MM.1S (cell line): ENCODE data around the gene ANKS1B.

Source experiments
- DNase-seq: peaks from one replicate; pipeline ENCODE4 v3.0.0-alpha.2; 2015
- H2AFZ ChIP-seq: fragments of 300-600 bp; sonication (generic); 2 replicates; pipeline ENCODE4 v1.6.0; 2016; ENCODE audit warnings: antibody characterized with exemption, low read length
- H3F3A ChIP-seq: fragments of 300-600 bp; sonication (generic); 2 replicates; pipeline ENCODE4 v1.6.1; 2016; ENCODE audit warnings: mild to moderate bottlenecking, antibody characterized with exemption, low read length, moderate library complexity, mixed read lengths; ENCODE audit not compliant: insufficient read depth
- H3K27ac ChIP-seq: fragments of 300-600 bp; sonication (generic); 2 replicates; pipeline ENCODE4 v1.5.1; 2016; ENCODE audit warnings: mild to moderate bottlenecking, low read length
- H3K27me3 ChIP-seq: fragments of 300-600 bp; sonication (generic); replicated peaks from 2 replicates; pipeline ENCODE4 v1.6.0; 2016; ENCODE audit warnings: low read length; ENCODE audit not compliant: insufficient read depth
- H3K36me3 ChIP-seq: fragments of 300-600 bp; sonication (generic); replicated peaks from 2 replicates; pipeline ENCODE4 v1.6.1; 2016; ENCODE audit warnings: mild to moderate bottlenecking, low read length, mixed read lengths; ENCODE audit not compliant: insufficient read depth
- H3K4me1 ChIP-seq: fragments of 300-600 bp; sonication (generic); 2 replicates; pipeline ENCODE4 v1.6.1; 2016; ENCODE audit warnings: low read length, mixed read lengths
- H3K4me2 ChIP-seq: fragments of 300-600 bp; sonication (generic); 2 replicates; pipeline ENCODE4 v1.6.0; 2016; ENCODE audit warnings: low read depth, low read length
- H3K4me3 ChIP-seq: fragments of 300-600 bp; sonication (generic); 2 replicates; pipeline ENCODE4 v1.5.1; 2016; ENCODE audit warnings: low read length, mixed read lengths
- H3K79me2 ChIP-seq: fragments of 300-600 bp; sonication (generic); 2 replicates; pipeline ENCODE4 v1.6.1; 2016; ENCODE audit warnings: mixed run types, low read length, mixed read lengths
- H3K9ac ChIP-seq: fragments of 300-600 bp; sonication (generic); 2 replicates; pipeline ENCODE4 v1.6.1; 2016; ENCODE audit warnings: low read length, mixed read lengths
- H3K9me2 ChIP-seq: fragments of 300-600 bp; sonication (generic); replicated peaks from 2 replicates; pipeline ENCODE4 v1.6.1; 2016; ENCODE audit warnings: mild to moderate bottlenecking, low read length, mixed read lengths; ENCODE audit not compliant: insufficient read depth
- H3K9me3 ChIP-seq: fragments of 300-600 bp; sonication (generic); replicated peaks from 2 replicates; pipeline ENCODE4 v1.6.1; 2016; ENCODE audit warnings: mild to moderate bottlenecking, low read length, mixed read lengths; ENCODE audit not compliant: insufficient read depth
- H4K20me1 ChIP-seq: fragments of 300-600 bp; sonication (generic); 2 replicates; pipeline ENCODE4 v1.6.1; 2016; ENCODE audit warnings: mild to moderate bottlenecking, low read length, moderate library complexity, mixed read lengths; ENCODE audit not compliant: insufficient read depth
- CTCF ChIP-seq: fragments of 300-600 bp; sonication (generic); IDR thresholded peaks from 2 replicates; pipeline ENCODE4 v1.5.1; 2016; ENCODE audit warnings: antibody characterized with exemption, low read length, mixed read lengths
- EZH2 ChIP-seq: fragments of 300-600 bp; sonication (generic); optimal IDR thresholded peaks from 2 replicates; pipeline ENCODE3; 2017; ENCODE audit warnings: low read depth, mild to moderate bottlenecking, antibody characterized with exemption, low read length, mixed read lengths
- EZH2phosphoT487 ChIP-seq: fragments of 300-600 bp; sonication (generic); IDR thresholded peaks from 2 replicates; pipeline ENCODE4 v1.6.1; 2018; ENCODE audit warnings: antibody characterized with exemption, low read length

The ANKS1B gene

GRCh38 chr12:99131751-99132199 is 853.0 kb downstream of the ANKS1B start:
- no peaks in the 10 kb centered on the region for H3K27me3 ChIP-seq
- no peaks in the 10 kb centered on the region for H4K20me1 ChIP-seq
- no peaks in the 10 kb centered on the region for H3K4me1 ChIP-seq
- H2AFZ ChIP-seq = no peak overlapping the region
- DNase-seq = no peak
- TF ChIP-seq EZH2 (no peak), CTCF (no peak), EZH2phosphoT487 (no peak)
- H3K9me2 ChIP-seq = no peaks in the 10 kb centered on the region
- H3K9ac ChIP-seq = no peak overlapping the region
- H3K27ac ChIP-seq = no peak overlapping the region
- H3K36me3 ChIP-seq = no peaks in the 10 kb centered on the region
- H3K79me2 ChIP-seq = no peaks in the 10 kb centered on the region
- no peaks in the 10 kb centered on the region for H3F3A ChIP-seq
- no peak overlapping the region for H3K4me3 ChIP-seq
- H3K9me3 ChIP-seq = no peaks in the 10 kb centered on the region
- no peak overlapping the region for H3K4me2 ChIP-seq

- Histone ChIP-seq H3K27me3 (no peaks in the 10 kb centered on the region), H3K4me2 (peak overlapping the region; percentile 65), H3K9ac (no peak overlapping the region), H3K9me3 (no peaks in the 10 kb centered on the region), H2AFZ (peak overlapping the region; percentile 76), H3F3A (no peaks in the 10 kb centered on the region), H3K79me2 (no peaks in the 10 kb centered on the region), H3K4me1 (no peaks in the 10 kb centered on the region), H3K36me3 (no peaks in the 10 kb centered on the region), H3K27ac (no peak overlapping the region), H3K9me2 (no peaks in the 10 kb centered on the region), H4K20me1 (no peaks in the 10 kb centered on the region), H3K4me3 (peak overlapping the region; percentile 30; the same call in 1 of the 2 replicates)
- DNase-seq = peak; percentile 31
- TF ChIP-seq CTCF = no peak
- TF ChIP-seq EZH2phosphoT487 = no peak
- TF ChIP-seq EZH2 = no peak
These were observed 853.8 kb downstream of the ANKS1B start for GRCh38 chr12:99130808-99131553.

- no peak overlapping the region for H3K4me3 ChIP-seq
- H3K9ac ChIP-seq = no peak overlapping the region
- no peaks in the 10 kb centered on the region for H4K20me1 ChIP-seq
- no peaks in the 10 kb centered on the region for H3K4me1 ChIP-seq
- no peak overlapping the region for H3K4me2 ChIP-seq
- H3K27me3 ChIP-seq = no peaks in the 10 kb centered on the region
- no peaks in the 10 kb centered on the region for H3K79me2 ChIP-seq
- no peaks in the 10 kb centered on the region for H3K36me3 ChIP-seq
- H3K9me3 ChIP-seq = no peaks in the 10 kb centered on the region
- no peak overlapping the region for H3K27ac ChIP-seq
- no peaks in the 10 kb centered on the region for H3F3A ChIP-seq
- no peak for DNase-seq
- TF ChIP-seq EZH2phosphoT487 (no peak), EZH2 (no peak), CTCF (no peak)
- no peaks in the 10 kb centered on the region for H3K9me2 ChIP-seq
- H2AFZ ChIP-seq = no peak overlapping the region
These were observed 856.4 kb downstream of the ANKS1B start for GRCh38 chr12:99128246-99128802.
